Measurements from ENCODE around the gene NTN1.
A peak's percentile ranks its signal among the peaks of the same experiment; 100 is the strongest.

NTN1 gene

GRCh38 chr17:9038380-9038779, 17.1 kb downstream of the NTN1 start:
- DNase-seq, result no peak

- no peak for DNase-seq
Measured at GRCh38 chr17:9044772-9045463, 23.6 kb downstream of the NTN1 start.

- no peak for DNase-seq
Measured at GRCh38 chr17:9050801-9051401, 29.6 kb downstream of the NTN1 start.

GRCh38 chr17:9051561-9051960, 30.3 kb downstream of the NTN1 start:
- no peak for DNase-seq

- no peak for DNase-seq
Measured at GRCh38 chr17:9052921-9053320, 31.6 kb downstream of the NTN1 start.

- DNase-seq, result no peak
Measured at GRCh38 chr17:9053406-9053805, 32.1 kb downstream of the NTN1 start.

GRCh38 chr17:9054126-9054975, 33.0 kb downstream of the NTN1 start:
- DNase-seq, result no peak

- DNase-seq, result no peak
Measured at GRCh38 chr17:9055281-9055680, 34.0 kb downstream of the NTN1 start.

- no peak for DNase-seq
Measured at GRCh38 chr17:9056566-9056965, 35.3 kb downstream of the NTN1 start.

GRCh38 chr17:9057310-9057709, 36.0 kb downstream of the NTN1 start:
- DNase-seq, result no peak

GRCh38 chr17:9062399-9062902, 41.1 kb downstream of the NTN1 start:
- no peak for DNase-seq

- no peak for DNase-seq
Measured at GRCh38 chr17:9064311-9064834, 43.1 kb downstream of the NTN1 start.

GRCh38 chr17:9071016-9071415, 49.7 kb downstream of the NTN1 start:
- no peak for DNase-seq

GRCh38 chr17:9071811-9072498, 50.6 kb downstream of the NTN1 start:
- no peak for DNase-seq

- DNase-seq, result no peak
Measured at GRCh38 chr17:9072696-9073339, 51.5 kb downstream of the NTN1 start.

GRCh38 chr17:9074131-9074530, 52.8 kb downstream of the NTN1 start:
- DNase-seq, result no peak

GRCh38 chr17:9079461-9080103, 58.3 kb downstream of the NTN1 start:
- DNase-seq, result no peak

GRCh38 chr17:9080296-9080914, 59.1 kb downstream of the NTN1 start:
- DNase-seq, result no peak

GRCh38 chr17:9080983-9081382, 59.7 kb downstream of the NTN1 start:
- no peak for DNase-seq

- peak; percentile 19 for DNase-seq
Measured at GRCh38 chr17:9086577-9086976, 65.3 kb downstream of the NTN1 start.

- DNase-seq, result peak; percentile 53
Measured at GRCh38 chr17:9087921-9088320, 66.6 kb downstream of the NTN1 start.

All from activated effector memory CD4-positive, alpha-beta T cell treated with anti-CD3 and anti-CD28 coated beads, Interleukin-2, amount 50 U/mL, for 16 hours (primary cell).